HG03571 (cell line): Measurements from ENCODE around the gene HELT.

ENCODE experiments used
- ATAC-seq: cut with Tn5 transposase; IDR thresholded peaks from one replicate; pipeline ENCODE4 v1.9.1; 2021; ENCODE audit not compliant: unreplicated experiment

HELT gene

DNA sequence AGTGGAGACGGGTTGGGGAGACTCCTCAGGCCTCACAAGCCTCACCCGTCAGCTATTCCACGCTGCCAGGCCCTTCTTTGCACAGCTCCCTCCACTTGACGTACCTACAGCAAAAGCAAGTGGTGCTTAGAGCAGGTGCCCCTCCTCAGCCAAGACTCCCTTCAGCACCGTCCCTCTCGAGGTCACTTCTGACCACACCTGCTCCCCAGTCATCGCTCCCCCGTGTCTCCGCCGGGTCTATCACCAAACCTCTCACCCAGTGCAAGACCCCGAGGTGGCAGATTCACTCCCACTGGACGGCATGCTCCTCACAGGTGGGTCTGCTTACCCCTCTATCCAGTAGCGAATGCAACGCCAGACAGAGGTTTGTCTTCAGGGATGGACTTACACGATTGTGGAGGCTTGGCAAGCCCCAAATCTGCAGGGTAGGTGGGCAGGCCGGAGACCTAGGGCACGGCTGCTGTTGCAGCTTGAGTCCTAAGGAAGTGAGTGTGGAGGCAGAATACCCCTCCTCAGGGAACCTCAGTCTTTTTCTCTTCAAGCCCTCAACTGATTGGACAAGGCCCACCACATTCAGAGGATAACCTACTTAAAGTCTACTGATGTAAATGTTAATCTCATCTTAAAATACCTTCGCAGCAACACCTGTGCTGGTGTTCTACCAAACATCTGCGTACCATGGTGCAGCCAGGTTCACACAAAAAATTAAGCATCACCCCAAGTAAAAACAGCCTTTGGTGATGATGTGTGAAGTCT, 14.5 kb upstream of the HELT start:
- no peak for ATAC-seq

DNA sequence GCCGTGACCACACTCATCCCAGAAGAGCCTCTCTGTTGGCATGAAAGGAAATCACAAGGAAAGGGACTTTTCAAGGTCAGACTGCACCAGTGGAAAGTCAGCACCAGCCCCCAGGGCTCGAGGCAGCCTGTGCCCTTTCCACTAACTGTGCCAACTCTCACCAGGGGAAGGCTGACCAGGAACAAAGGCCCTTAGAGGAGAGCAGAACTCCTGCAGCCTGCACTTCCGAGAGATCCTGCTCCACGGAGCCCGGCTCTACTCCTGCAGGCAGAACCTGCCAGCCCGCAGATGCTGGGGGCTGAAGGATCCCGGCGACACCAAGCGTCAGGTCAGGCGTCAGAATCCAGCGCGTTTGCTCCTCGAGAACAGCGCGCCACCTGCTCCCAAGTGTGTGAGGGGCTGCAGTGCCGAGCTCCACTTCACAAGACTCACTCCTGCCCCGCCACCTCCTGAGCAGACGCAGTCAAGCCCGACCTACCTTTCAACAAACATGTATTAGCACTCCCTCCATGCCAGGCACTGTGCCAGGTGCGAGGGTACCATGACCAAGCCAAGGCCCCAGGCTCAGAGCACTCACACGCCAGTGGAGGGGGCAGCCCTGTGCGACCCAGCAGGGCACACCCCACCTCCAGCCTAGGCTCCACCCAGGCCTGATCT, 13.6 kb upstream of the HELT start:
- peak; percentile 42 for ATAC-seq

DNA sequence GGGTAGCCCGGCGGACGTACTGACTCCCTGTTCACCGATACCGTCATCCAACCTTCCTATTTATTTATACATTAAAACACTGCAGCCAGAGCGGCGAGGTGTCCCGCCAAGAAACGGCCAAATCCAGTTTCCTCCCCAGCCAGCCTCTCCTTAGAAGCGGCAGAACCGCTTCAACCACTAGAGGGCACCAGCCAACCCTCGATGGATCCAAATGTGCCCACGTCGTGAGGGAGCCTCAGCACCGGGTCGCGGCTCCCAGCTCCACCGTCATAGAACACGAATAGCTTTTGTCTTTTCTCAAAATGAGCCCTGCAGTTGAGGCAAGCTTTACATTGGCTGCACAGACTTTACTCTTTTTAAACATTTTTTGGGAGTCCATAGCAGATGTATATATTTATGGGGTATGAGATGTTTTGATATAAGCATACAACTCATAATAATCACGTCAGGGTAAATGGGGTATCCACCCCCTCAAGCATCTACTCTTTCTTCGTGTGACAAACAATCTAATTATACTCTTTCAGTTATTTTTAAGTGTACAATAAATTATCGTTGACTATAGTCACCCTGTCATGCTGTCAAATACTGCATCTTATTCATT, 13.0 kb upstream of the HELT start:
- peak; percentile 86 for ATAC-seq

DNA sequence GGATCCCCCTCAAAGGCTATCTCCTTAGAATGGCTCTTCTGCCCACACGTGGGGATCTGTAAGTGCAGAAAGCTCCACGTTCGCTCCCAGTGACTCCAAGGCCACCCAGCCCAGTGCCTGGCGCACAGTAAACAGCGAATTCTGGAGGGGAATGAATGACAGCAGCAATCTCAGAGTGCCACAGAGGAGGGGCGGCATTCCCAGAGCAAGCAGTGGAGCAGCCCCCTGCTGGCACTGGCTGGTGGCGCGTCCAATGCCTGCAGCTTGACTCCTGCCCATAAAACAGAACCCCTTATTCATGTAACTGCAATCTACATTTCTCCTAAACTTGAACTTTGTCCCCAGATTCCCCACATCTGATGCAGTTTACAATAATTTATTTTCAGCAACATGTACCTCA, 6.9 kb upstream of the HELT start:
- ATAC-seq: no peak

DNA sequence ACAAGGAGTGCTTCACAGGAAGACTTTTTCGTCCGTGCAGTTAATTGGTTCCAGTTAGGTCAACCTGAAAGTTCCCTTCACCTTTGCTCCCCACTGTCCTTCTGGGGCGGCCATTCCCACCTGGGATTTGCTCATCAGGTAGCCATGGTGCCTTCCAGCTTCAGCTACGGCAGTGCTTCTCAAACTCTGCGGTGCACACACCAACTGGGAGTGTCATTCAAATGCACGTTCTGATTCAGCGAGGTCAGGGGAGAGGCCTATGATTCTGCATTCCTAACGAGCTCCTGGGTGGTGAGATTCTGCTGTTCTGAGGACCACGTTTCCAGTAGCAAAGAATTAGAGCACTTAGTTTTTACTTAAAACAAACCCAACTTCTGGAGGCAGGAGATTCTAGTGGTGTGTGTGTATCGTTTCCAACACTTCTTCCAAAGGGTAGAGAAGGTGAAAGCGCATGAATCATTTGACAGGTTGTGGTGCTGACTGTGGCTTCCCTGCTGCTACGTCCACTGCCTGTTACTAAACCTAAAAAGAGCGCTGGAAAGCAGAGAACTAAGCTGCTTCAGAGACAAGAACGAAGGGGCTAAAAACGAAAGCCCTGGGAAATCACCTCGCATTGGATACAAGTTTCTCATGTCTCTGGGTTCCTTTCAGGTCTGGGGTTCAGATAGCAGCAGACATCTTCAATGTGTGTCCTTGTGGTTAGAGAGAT, 4.7 kb upstream of the HELT start:
- no peak for ATAC-seq

DNA sequence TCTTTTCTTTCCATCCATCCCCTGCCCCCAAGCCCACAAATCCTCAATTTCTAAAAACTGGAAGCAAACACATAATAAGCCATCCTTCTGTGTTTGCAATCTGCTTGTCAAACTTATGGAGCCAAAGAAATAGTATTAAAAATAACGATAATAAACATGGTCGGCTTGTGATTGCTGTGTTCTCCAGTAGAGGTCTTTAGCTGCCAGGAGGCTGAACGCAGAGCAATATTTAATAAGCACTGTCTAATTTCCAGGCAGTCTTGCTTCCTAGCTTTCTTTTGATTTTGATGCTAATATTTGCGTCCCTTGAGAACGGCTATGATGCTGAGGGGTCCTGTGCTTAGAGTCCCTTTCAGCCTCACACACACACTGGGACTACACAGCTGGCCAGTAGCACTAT, 3.2 kb upstream of the HELT start:
- ATAC-seq: no peak

DNA sequence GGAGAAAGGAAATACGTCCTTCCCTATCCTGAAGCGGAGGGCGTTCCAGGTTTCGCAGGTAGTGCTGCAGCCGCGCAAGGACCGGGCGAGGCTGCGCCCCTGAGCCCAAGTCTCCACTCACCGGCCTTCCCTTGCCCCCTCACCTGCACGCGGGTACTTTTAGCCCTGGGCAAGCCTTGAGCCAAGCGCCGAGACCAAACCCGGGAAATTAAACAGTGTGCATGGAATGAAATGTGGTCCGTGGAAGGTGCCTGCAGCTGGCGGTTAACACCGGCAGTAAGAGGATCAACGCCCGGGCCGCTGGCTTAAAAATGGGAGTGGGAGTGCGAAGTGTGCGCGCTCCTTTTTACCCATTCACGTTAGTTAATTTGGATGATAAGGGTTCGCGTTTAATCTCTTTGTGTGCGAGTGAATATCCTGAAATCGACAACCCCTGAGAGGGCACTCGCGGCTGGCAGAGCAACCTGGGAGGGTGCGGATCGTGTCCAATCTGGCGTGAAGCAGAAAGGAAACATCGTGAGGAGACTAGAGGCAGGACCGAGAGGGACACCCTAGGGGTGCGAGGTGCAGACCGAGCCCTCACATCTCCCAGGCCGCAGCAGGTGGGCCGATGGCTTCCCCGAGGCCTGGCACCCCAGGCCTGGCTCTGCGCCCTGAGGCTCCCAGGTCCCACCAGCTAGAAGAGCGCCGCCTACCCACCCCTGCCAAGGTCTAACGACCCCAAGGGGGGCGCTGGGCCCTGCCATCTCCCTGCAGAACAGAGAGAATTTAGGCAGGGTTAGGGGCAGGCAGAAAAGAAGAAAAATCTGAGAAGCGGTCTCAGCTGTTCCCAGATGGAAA, 2.0 kb upstream of the HELT start:
- no peak for ATAC-seq

DNA sequence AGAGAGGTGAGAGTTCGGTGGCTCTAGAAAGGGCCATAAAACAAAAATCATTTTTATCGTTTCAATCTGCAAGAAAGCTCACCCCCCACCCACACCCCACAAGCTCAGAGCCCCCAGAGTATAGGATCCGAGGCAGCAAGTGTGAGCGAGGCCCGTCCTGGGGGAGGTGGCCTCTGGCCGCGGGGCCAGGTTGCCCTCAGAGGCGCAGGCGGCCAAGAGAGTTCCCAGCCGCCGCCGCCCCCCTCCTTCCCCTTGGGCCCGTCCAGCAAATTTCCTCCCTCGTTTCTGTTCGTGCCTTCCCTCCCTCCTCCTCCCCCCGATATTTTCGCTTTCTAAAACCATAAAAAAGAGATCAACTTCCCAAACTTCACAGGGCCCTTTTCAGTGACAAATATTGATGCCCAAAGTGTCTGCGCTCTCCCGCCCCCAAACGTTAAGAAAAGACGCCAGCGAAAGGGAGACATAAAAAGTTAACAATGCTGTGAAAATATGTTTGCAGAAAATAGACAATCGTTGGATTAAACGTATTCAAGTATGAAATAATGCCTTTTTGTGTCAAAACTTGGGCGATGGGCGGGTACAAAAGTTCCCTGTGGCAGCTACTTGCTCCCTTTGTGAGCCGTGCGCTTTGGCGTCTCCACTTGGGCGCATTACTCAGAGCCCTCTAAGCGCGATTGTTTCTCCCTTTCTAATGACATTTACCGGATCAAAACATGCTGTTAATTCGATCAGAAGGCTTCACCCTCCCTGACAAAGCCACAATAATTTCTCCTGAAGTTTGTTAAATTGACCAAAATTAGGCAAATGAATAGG, 1.1 kb upstream of the HELT start:
- ATAC-seq: no peak

DNA sequence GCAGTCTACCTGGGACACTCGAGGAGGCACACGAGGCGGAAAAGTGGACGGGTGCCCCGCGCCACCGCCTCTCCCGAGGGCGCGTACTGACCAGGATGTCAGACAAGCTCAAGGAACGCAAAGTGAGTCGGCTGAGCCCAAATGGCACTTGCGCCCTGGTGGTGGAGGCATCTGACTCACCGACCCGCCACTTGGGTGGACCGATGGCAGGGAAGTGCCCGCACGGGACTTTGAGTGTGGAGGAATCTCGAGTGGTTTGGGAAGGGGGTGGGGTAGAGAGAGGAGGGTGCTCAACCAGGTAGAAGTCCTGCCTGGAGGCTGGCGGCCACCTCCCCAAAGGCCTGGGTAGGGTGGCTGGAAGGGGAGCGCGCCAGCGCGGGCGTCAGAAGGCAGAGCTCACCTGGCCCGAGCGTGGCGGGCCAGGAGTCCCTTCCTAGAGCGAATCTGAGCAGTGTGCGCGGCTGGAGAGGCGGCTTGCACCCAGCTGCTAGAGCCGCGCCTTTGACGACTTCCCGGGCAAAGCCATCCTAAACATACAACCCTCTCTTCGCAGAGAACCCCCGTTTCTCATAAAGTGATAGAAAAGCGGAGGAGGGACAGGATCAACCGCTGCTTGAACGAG, 655 bp downstream of the HELT start:
- no peak for ATAC-seq

DNA sequence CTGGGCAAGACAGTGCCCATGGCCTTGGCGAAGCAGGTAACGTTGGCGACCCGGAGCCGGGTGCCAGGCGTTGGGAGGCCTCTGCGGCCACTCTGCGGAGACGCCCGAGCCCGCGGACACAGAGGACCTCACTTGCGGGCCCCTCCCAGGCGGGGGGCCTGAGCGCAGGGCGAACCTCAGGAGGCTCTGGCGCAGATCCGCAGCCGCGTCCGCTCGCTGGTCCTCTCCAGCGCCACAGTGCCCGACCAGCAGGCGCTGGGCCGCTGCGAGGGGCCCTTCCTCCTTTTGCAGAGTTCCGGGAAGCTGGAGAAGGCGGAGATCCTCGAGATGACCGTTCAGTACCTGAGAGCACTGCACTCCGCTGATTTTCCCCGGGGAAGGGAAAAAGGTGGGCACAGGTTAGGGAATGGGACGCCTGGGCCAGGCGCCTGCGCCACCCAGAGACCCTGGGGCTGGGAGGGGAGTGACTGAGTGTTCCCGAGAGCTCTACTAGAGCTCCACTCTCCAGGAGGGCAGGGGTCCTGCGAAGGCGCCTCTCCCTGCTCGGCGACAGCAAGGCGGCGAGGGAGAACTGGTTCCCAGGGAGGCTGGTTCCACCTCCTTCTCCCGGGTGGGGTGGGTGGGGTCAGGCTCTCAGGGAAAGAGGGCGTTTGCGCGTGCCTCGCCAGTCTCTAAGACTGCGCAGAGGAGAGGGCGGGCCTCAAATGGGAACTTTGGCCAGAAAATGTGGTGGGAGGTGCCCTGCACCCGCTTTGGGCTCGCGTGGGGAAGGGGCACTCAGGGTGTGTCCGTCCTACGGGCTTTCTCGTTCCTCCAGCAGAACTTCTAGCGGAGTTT, 1.4 kb downstream of the HELT start:
- ATAC-seq: no peak

DNA sequence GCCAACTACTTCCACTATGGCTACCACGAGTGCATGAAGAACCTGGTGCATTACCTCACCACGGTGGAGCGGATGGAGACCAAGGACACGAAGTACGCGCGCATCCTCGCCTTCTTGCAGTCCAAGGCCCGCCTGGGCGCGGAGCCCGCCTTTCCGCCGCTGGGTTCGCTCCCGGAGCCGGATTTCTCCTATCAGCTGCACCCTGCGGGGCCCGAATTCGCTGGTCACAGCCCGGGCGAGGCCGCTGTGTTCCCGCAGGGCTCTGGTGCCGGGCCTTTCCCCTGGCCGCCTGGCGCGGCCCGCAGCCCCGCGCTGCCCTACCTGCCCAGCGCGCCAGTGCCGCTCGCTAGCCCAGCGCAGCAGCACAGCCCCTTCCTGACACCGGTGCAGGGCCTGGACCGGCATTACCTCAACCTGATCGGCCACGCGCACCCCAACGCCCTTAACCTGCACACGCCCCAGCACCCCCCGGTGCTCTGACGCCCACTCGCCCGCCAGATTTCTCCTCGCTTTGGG, 2.1 kb downstream of the HELT start:
- no peak for ATAC-seq

DNA sequence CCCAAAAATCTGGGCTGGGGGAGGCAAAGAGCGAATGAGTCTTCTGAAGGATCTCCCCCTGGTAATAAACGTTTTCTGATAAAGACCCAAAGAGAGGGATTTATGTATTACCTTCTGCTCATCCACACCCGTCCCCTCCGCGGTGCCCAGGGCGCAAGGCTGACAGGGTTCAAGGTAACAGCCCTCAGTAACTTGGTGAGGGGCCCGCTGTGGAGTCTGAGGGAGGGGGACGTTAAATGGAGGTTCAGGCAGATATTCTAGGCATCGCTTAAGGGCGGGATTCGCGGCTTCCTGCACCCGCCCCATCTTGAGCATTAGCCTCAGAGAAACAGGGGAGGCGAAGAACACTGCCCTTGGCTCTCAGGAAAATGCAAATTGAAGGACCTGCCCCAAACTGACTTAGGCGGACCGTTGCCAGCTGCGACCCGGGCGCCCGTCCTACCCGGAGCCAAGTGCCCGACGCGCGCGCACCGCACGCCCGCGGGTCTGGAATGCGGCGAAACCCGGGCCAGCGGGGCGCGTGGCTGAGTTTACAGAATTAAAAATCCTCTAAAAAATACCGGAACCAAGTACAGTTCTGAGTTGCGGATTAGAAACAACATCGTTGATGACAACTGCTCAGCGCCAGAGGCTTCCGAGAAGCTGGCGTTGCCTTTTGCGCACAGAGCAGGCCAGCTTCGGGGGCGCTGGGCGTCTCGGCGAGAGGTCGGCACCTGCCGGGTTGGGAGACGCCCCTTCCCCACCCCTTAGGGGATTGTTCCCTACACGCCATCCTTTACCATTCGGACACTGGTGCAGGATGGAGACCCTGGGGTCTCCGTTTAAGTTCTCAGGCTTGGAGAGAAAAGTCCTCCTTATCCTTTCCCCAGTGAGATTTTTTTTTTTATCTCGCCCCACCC, 2.8 kb downstream of the HELT start:
- no peak for ATAC-seq

DNA sequence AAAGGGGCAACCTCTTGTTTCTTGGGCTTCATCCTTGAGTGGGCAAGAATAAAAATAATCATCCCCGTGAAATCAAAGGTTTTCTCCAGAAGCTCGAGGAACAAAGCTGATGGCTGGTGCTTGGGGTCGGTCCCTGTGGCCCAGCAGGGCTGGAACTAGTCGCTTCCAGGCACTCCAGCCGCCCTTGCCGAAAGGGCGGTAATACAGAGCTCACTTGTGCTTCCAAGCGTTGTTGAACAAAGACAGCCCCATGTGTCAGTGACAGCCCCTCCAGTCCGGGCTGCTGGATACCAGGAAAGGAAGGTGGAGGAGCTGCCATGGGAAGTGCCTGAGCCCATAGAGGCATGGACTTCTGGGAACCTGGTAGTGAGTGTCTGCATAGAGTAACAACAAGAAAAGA, 5.2 kb downstream of the HELT start:
- ATAC-seq: no peak

DNA sequence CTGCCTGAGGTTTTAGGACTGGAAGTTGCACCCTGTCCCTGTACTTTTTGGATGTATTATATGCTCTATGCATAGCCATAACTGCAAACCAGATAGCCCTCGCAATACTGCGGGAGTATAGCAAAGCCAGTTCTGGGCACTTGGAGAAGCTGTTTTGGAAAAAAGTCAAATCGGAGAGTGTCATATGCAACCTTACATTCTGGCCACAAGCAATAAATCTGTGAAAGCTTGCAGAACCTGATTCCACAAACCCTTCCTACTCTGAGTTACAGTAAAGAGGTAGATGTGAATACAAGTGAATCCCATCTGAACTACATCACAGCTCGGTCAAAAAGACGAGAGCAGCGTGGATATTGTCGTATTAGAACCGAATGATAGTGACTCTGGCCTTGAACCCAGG, 10.3 kb downstream of the HELT start:
- no peak for ATAC-seq

DNA sequence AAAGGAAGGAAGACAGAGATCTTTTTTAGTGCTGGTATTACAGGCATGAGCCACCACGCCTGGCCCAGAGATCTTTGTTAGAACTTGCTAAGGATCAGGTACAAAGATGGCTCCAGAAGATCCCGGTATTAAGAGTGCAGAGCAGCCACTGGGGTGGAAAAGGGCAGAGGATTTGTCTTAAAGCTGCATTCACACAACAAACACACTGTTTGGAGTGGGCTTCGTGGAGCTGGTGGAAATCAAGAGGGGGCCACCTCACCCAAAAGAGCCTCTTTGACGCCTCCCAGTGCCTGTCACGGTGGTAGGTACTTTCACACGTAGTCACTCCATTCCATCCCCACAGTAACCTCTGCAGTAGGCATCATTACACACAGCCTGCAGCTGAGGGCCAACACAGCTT, 13.3 kb downstream of the HELT start:
- ATAC-seq: no peak

DNA sequence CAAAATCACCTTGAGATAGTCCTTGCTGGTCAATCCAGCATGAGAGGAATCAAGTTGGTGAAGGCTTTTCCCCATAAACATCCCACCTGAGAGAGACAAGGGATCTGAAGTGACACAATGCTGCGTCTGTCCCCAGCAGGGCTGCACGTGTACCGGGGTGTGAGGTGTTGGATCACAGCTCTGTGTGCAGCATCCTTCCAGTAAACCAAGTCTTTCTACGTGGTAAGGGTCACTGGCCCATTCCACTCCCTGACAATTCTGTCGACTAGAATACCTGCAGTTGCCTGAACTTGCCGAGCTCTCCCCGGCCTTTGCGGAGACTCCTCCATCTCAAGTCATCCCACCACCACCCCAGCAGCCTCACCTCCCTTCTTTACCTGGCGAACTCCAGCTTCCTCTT, 14.8 kb downstream of the HELT start:
- ATAC-seq: no peak

DNA sequence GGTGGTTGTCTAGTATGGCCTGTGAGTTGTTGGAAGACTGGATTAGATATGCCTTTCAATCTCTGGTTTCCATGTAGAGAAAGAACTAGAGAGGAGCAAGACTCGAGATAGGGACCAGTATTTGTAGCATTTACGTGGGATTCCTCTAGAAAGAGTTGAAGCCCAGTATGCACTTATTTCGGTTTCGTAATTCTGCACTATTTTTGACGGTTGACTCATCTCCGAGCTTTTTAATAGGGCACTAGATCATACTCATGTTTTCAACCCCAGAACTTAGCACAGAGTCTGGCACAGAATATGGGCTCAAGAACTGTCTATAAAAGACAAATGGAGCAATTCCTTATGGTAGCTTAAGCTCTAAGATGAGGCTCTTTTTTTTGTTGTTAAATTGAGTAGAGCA, 15.7 kb downstream of the HELT start:
- no peak for ATAC-seq

DNA sequence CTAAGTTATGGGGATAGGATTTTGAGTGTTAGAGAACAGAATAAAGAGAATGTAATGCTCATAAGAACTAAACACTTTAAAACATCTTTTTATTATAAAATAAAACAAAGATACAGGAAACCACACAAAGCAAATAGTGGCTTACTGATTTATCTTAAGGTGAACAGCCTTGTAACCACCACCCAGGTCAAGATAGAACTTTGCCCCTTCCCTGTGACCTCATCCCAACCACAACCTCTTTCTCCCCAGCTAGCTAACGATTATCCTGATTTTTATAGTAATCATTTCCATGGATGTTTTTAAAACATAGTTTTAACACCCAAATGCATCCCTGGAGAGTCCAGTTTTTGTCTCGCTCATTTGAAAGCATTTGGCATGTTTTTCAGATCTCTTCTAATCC, 17.0 kb downstream of the HELT start:
- ATAC-seq: no peak
